Tibial nerve (tissue), 4 donors: ENCODE results near the gene ICA1.

Experiments used
- EP300 ChIP-seq, 2 donors: sonication (generic); formaldehyde crosslinking; IDR thresholded peaks; one replicate each; pipeline ENCODE4 v1.6.1; 2017; ENCODE audit warnings: antibody characterized with exemption in 2 of 2, mild to moderate bottlenecking in 1 of 2
- POLR2A ChIP-seq, 2 donors: fragments of 450-650 bp; IDR thresholded peaks; one replicate each; pipeline ENCODE4 v1.6.1; 2017; ENCODE audit warnings: antibody characterized with exemption in 2 of 2, mild to moderate bottlenecking in 2 of 2, moderate library complexity in 2 of 2
- TF ChIP-seq, protein P1 (sequence below), 5 experiments: fragments of 200-600 bp in 3 of 5; fragments of 450-650 bp in 2 of 5; sonication (generic) in 3 of 5; IDR thresholded peaks; one replicate each; pipeline ENCODE4 v1.5.1; 2016 to 2019; ENCODE audit warnings: antibody characterized with exemption in 5 of 5, mild to moderate bottlenecking in 3 of 5, moderate library complexity in 2 of 5

DNA sequence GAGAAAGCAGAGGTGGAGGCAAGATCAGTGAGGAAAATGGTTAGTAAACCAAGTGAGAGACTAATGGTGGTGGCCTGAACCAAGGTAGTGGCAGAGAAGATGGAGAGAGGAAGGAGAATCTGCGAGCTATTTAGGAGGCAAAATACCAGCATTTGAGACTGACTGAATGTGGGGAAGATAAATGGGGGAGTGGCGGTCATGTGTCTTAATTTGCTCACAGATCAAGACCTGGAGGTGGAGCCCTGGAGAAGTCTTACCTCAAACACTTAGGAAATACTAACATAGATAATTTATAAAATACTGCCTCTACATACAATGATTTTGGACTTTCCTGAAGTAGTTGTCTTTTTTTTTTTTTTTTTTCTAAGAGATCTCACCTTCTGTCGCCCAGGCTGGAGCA, 34.7 kb downstream of the ICA1 start:
- TF ChIP-seq, protein P1, sequence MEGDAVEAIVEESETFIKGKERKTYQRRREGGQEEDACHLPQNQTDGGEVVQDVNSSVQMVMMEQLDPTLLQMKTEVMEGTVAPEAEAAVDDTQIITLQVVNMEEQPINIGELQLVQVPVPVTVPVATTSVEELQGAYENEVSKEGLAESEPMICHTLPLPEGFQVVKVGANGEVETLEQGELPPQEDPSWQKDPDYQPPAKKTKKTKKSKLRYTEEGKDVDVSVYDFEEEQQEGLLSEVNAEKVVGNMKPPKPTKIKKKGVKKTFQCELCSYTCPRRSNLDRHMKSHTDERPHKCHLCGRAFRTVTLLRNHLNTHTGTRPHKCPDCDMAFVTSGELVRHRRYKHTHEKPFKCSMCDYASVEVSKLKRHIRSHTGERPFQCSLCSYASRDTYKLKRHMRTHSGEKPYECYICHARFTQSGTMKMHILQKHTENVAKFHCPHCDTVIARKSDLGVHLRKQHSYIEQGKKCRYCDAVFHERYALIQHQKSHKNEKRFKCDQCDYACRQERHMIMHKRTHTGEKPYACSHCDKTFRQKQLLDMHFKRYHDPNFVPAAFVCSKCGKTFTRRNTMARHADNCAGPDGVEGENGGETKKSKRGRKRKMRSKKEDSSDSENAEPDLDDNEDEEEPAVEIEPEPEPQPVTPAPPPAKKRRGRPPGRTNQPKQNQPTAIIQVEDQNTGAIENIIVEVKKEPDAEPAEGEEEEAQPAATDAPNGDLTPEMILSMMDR (IDR thresholded peaks at IDR 0.05) = no peak
- TF ChIP-seq POLR2A (IDR thresholded peaks at IDR 0.05) = no peak
- no peak for TF ChIP-seq EP300 (IDR thresholded peaks at IDR 0.05)
